GM18870 (cell line): ENCODE data around the gene TPD52L1.

ENCODE experiments used
- ATAC-seq: cut with Tn5 transposase; IDR thresholded peaks from one replicate; pipeline ENCODE4 v1.9.1; 2021; ENCODE audit warnings: moderate library complexity; ENCODE audit not compliant: unreplicated experiment

TPD52L1 gene

DNA sequence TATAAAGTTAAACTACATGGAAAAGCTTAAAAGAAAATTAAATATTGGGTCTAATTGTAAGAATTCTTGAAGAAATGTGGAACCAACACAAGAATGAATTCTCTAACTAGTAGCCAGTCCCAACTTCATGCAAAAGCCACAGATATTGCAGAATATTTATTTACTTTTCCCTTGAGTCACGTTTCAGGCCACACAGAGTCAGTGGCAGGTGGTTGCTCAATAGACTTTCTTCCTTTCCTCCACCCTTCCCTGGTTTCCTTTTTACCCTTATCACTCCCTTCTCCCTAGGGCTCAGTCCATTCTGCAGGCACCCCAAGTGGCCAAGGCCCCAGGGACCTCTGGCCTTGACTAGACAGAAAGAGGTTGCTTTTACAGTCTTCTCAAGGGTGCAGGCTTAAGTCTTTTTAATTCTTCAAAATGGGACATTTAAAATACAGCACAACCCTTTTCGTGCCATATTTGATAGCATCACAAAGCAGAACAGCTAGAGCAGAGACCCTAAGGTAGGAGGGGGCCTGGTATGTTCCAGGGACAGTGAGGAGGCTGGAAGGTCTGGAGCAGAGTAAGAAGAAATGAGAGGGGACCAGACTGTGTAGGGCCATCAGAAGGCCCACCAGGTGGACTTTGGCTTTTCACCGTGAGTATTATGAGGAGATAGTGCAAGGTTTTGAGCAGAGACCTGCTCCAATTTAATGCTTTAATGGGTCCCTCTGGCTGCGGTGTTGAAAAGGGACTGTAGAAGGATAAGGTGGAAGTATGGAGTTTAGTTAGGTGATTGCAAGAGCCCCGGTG lies 83.2 kb downstream of the TPD52L1 start:
- no peak for ATAC-seq

DNA sequence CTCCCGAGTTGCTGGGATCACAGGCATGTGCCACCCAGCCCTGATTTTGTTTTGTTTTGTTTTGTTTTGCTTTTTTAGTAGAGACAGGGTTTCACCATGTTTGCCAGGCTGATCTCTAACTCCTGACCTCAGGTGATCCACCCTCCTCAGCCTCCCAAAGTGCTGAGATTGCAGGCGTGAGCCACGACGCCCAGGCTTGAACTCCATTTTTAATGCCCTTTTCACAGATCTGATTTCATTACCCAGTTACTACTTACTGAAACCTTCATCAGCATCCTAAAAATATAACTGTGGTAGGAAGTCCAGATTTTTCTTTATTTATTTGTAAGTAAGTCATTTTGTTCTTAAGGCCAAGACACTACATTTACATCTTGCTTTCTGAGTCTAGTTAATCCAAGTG lies 84.2 kb downstream of the TPD52L1 start:
- ATAC-seq: no peak

- no peak for ATAC-seq
Observed at GRCh38 chr6:125245109-125245508, 91.5 kb downstream of the TPD52L1 start.

DNA sequence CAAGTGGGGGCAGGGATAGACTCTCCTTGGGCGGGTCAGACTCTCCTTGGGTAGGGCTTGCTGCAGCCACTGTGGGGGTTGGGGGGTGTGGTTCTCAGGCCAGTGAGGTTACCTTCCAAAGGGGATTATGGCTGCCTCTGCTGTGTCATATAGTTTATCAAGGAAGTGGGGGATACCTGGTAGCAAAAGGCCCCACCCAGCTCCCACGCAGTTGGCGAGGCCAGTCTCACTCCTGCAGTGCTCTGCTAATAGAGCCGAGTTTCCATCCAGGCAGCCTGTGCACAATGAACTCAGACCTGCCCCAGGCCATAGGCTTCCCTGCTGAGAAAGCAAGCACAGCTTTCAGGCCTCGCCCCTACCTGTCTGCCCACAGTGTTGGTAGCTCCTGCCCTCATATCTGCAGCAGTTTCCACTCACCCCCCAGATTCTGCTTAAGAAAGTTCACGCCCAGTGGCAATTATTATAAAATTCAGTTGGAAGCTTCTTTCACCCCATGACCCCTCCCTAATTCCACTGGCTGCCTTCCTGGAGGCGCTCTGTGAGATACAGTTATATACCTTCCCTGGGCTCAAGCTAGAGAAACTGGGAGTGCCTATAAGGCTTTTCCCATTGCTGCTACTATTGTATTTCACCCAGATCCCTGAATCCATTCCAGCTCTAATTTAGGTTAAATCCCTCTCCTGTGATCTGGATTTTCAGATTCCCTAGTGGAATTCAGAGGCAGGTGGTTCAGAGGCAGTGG lies 92.1 kb downstream of the TPD52L1 start:
- ATAC-seq: no peak

GRCh38 chr6:125246566-125246965 lies 93.0 kb downstream of the TPD52L1 start:
- no peak for ATAC-seq

- ATAC-seq: no peak
Observed at GRCh38 chr6:125248136-125248535, 94.6 kb downstream of the TPD52L1 start.

DNA sequence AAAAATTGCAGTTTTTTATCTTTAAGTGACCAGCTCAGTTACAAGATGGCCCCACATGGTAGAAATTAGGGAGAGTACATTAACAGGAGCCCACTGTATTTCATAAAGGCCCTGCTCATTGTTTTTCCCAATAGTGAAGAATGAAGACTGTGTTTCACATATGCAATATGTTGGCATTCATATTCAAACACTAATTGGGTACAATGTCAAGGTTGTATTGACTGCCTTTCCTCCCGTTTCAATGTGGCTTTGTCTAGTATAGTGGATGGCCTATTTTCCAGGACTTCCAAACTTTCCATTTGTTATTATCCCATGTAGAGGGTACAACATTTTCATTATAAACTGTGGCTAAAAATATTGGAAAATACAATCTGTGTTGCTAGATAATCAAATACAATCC lies 96.9 kb downstream of the TPD52L1 start:
- no peak for ATAC-seq

GRCh38 chr6:125251516-125252220 lies 98.1 kb downstream of the TPD52L1 start:
- no peak for ATAC-seq

- no peak for ATAC-seq
Observed at GRCh38 chr6:125252891-125253290, 99.3 kb downstream of the TPD52L1 start.

DNA sequence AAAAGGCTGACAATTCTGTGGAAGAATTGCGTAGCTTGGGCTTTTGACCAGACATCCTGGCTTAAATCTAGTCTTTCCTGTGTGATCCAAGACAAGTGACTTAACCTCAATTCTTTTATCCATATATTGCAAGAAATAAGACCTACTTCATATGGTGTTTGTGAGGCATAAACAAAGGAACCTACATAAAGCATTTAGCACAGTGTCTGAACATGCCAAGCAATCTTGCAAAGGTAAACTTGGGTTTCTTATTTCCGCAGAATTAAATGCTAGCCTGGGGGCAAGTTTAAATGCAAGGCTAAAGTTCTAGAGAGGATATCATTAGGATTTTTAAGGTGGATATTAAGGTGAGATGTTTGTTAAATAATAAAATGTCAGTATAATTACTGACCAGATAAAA lies 100.3 kb downstream of the TPD52L1 start:
- no peak for ATAC-seq

DNA sequence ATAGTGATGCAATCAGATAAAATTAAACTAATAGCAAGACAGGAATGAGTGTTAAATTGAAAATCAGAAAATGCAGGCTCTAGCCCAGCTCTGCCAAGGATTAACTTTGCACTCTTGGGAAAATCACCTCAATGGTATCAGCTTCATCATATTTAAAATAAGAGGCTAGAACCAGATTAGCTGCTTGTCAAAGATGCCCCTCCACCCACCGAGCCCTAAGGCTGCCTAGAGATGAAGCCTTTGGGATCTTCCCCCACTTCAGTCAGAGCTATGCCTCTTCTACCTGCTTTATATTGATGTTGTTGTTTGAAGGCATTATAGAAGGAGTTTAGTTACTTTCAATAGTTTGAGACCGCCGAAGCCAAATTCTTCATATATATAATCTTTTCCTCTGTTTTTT lies 100.7 kb downstream of the TPD52L1 start:
- no peak for ATAC-seq

DNA sequence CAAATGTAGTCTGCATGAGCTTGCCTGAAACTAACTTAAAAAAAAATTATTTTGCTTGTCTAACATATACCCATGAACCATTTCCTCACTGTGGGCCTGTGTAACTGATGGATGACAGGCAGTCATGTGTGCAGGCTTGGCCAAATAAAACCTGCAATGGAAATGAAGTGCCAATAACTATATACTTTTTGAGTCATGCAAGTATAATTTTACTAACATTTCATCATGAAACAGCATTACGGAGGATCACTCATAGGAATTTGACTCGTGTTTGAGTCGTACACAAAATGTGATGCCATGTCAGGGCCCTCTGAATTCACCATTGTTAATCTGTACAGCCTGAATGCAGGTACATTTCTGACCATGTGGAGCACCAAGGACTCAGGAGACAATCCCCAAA lies 101.6 kb downstream of the TPD52L1 start:
- no peak for ATAC-seq

GRCh38 chr6:125257351-125257750 lies 103.8 kb downstream of the TPD52L1 start:
- no peak for ATAC-seq

DNA sequence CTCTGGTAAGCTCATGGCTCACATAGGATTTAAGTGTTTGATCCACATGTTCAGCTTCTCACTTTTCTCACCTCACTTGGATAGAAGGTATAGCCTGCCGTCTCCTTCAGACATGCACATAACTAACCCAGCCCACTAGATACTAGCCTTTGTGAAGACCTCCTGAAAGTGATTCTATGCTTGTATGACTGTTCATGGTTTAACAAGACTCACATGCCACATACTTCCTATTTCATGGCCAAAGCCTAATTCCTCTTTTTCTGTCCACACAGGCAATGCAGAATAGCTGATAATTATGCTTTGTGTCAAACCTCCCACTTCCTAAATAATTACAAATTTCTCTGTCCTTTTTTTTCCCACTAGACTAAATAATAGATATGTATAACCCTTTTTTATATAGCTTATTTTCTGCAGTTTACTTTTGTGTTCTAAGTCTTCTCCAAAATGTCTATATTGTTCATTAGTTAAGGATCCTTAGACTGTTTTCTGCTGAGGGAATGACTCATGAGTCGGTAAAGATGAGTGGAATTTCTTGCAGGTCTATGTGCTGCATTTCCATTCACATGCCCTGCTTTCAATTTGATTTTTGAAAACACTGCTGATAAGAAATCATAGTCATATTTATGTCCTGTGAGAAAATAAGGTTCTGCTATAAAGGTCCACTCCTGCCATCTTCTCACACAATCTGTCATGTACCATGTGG lies 105.2 kb downstream of the TPD52L1 start:
- peak; percentile 85 for ATAC-seq

- no peak for ATAC-seq
Observed at GRCh38 chr6:125259354-125259736, 105.8 kb downstream of the TPD52L1 start.

- no peak for ATAC-seq
Observed at GRCh38 chr6:125262016-125263013, 108.7 kb downstream of the TPD52L1 start.

DNA sequence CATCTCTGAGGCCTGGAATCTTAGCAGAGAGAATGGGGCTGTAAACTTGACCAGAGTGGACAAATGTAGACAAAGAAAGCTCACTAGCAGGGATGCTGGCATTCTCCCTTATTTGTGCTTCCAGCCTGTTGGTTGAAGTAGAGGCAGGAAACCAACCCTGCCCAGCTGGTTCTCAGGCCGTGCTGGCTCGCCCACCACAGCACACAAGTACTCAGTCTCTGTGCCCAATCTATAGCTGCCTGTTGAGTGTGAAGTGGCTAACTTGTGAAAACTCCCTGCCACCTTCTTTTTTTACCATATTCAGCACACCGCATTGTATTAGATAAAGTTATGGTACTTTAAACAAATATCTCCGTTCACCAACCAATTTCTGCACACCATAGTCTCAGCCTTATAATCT lies 110.9 kb downstream of the TPD52L1 start:
- ATAC-seq: no peak

GRCh38 chr6:125267806-125268523 lies 114.4 kb downstream of the TPD52L1 start:
- no peak for ATAC-seq

DNA sequence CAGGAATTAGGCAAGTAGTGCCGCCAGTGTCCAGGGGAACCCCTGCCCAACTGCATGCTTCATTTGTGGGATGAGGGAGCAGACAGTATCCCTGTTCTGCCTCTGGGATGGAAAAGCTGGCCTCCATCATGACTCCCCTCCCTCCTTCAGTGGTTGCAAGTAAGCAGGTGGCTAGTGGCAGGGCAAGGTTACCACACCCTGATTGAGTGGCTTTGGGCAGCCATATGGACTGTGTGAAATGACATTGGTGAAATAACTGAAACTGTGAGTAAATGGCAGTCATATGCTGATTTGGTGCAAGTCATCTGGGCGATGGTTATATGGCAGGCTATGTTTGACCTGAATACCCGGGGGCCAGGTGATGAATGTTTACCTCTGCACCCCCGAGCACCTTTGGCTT lies 115.2 kb downstream of the TPD52L1 start:
- no peak for ATAC-seq
